Chondrocyte (in vitro differentiated cells): ENCODE data around the gene CRBN. TPM values are rescaled to one million over a fixed set of nuclear protein-coding genes. Genes with fewer than 3 reads are reported as not detected.

Experiments used
- DNase-seq: peaks from one replicate; pipeline ENCODE4 v3.0.0; 2021; ENCODE audit warnings: mixed read lengths, low spot score
- H3K27ac Mint-ChIP-seq: one replicate; pipeline ENCODE4 v1.8.0; 2021; ENCODE audit warnings: mild to moderate bottlenecking, moderate library complexity, mixed read lengths; ENCODE audit not compliant: unreplicated experiment
- H3K27me3 Mint-ChIP-seq: 2 replicates; pipeline ENCODE4 v1.8.0; 2021; ENCODE audit warnings: low read depth, mixed read lengths
- H3K36me3 Mint-ChIP-seq: 2 replicates; pipeline ENCODE4 v1.8.0; 2021; ENCODE audit warnings: low read depth, mixed read lengths
- H3K4me1 Mint-ChIP-seq: 2 replicates; pipeline ENCODE4 v1.8.0; 2021; ENCODE audit warnings: low read depth, mild to moderate bottlenecking, mixed read lengths
- H3K4me3 Mint-ChIP-seq: one replicate; pipeline ENCODE4 v1.8.0; 2021; ENCODE audit warnings: mild to moderate bottlenecking, moderate library complexity, mixed read lengths; ENCODE audit not compliant: unreplicated experiment
- H3K9me3 Mint-ChIP-seq: 2 replicates; pipeline ENCODE4 v1.8.0; 2021; ENCODE audit warnings: low read depth, mixed read lengths
- total RNA-seq: library from RNA; stranded (reverse); gene quantifications from 3 replicates; pipeline ENCODE4 v1.2.1, GENCODE V29; 2021
- TF ChIP-seq, protein P1 (sequence below): fragments of 200-600 bp; sonication (generic); IDR thresholded peaks from 2 replicates; pipeline ENCODE4 v1.5.0; 2021; ENCODE audit warnings: antibody characterized with exemption, mild to moderate bottlenecking, moderate library complexity

Gene CRBN
- total RNA-seq, 1 donor from 2014 or later, result 28.0 TPM

DNA sequence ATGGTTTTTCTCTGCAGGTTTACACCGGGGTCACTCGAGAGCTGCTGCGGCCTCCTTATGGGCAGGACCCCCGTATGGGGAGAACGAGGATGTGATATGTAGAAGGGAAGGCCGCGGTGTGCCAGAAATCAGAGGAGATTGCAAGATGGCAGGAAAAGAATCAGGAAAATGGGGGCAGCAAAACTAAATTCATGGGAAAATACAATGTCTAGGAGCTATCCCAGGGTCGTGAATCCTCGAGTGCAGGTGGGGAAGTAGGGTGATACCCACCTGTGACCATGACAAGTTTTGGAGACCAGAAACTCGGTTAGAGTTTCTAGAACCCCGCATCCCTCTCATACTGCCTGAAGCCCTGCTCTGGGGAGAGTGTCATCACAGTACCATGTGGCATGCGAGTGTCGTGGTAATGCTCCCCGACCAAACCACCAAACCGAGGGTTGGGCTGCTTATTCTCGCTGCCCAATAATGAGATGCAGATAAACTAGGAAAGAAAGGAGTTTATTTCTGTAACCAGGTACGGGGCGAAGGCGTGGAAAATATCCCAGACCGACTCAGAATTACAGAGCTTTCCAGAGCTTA lies 52.0 kb downstream of the CRBN start:
- H3K4me1 Mint-ChIP-seq, result peaks cover 31% of the 10 kb centered on the region

DNA sequence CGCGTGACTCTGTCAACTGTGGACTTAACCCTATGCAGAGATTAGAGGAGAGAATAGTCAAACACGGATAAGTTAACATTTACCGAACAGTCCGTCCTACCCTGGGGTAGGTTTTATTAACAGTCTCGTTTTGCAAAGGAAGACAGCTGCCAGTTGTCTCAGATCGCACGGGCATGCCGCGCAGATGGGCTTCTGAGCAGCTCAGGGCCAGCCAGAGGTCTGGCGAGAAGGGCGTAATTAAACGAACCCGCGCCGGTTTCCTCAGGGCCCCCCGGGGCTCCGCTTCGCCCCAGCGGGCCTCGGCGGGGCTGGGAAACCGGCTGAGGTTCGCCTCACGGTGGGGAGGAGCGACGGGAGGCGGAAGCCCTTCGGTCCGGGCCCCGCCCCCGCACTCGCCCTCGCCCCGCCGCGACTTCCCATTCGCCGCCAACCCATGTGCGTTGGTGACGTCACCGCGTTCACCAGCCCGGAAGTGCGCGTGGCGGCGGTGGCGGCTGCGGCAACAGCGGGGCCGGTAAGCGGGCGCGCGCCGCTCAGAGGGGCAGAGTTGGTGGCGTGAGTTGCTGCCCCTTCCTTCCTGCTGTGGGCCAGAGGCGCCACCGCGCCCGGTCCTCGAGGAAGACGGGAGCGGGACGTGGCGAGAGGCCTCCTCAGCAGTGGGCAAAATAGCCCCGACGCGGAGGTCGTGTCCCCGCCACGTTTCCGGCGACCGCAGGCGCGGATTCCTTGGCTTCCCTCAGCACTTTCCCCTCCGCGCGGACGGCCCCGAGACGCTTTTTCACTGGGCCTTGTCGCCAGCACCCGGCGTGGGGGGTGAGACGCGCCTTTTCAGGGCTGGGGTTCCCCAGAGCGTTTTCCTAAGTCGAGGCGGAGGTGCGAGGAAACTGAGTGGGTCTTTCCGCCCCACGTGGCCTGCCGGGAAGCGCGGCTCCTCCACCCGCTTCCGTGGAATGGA lies 52.7 kb downstream of the CRBN start, which contains the start of gene TRNT1:
Gene TRNT1 (plus strand): TSS at position 464 of the 955 bp plus-strand sequence. CDS start 2,101 bp downstream, outside the sequence.
- TF ChIP-seq, protein P1, sequence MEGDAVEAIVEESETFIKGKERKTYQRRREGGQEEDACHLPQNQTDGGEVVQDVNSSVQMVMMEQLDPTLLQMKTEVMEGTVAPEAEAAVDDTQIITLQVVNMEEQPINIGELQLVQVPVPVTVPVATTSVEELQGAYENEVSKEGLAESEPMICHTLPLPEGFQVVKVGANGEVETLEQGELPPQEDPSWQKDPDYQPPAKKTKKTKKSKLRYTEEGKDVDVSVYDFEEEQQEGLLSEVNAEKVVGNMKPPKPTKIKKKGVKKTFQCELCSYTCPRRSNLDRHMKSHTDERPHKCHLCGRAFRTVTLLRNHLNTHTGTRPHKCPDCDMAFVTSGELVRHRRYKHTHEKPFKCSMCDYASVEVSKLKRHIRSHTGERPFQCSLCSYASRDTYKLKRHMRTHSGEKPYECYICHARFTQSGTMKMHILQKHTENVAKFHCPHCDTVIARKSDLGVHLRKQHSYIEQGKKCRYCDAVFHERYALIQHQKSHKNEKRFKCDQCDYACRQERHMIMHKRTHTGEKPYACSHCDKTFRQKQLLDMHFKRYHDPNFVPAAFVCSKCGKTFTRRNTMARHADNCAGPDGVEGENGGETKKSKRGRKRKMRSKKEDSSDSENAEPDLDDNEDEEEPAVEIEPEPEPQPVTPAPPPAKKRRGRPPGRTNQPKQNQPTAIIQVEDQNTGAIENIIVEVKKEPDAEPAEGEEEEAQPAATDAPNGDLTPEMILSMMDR, result peak; percentile 8
- Mint-ChIP-seq H3K9me3 (no peaks in the 10 kb centered on the region), H3K27me3 (no peaks in the 10 kb centered on the region), H3K4me1 (peaks cover 31% of the 10 kb centered on the region), H3K36me3 (peaks cover 6% of the 10 kb centered on the region), H3K4me3 (peak within 1 kb of the TSS; percentile 99), H3K27ac (peak within 1 kb of the TSS; percentile 98)
- peak; percentile 98 for DNase-seq

More for the DNA sequence above, 52.0 kb downstream of the CRBN start:
- Mint-ChIP-seq H3K27me3 (no peaks in the 10 kb centered on the region), H3K9me3 (no peaks in the 10 kb centered on the region), H3K4me3 (peak overlapping the region; percentile 99), H3K36me3 (peaks cover 6% of the 10 kb centered on the region), H3K27ac (peak overlapping the region; percentile 98)
- TF ChIP-seq, protein P1, result no peak
- DNase-seq, result no peak

DNA sequence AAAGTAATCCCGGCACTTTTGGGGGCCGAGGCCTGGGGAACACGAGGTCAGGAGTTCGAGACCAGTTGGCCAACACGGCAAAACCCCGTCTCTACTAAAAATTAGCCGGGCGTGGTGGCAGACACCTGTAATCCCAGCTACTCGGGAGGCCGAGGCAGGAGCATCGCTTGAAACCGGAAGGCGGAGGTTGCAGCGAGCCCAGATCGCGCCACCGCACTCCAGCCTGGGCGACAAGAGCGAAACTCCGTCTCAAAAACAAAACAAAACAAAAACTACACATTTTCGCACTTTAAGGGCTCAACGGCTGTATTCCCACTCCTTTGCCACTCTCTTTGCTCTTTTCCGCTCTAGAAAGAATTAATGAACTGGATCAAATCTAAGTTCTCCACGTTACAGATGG lies 53.5 kb downstream of the CRBN start:
- Mint-ChIP-seq H3K4me1 (peaks cover 31% of the 10 kb centered on the region), H3K27ac (peak overlapping the region; percentile 96), H3K4me3 (peak overlapping the region; percentile 99), H3K27me3 (no peaks in the 10 kb centered on the region), H3K9me3 (no peaks in the 10 kb centered on the region), H3K36me3 (peaks cover 3% of the 10 kb centered on the region)
- TF ChIP-seq, protein P1, result no peak
- DNase-seq, result no peak

DNA sequence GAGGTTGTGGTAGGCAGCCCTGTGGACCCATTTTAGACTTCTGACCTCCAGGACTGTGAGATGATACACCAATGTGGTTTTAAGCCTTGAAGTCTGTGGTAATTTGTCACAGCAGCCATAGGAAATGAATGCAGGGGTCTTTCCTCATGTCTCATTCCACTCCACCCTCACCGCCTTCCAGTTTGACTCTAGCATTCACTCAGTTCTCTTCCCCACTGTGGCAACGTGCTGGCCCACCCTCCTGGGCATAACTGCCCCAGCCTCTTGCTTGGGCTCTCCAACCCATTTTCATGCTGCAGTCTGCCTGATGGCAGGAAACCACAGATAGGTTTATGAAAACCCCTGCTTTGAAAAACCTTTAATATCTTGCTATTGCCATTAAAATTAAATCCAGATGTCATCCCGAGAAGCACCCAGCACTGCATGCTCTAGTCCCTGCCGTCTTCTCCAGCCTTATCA lies 60.1 kb downstream of the CRBN start:
- TF ChIP-seq, protein P1, result no peak
- H3K27ac Mint-ChIP-seq, result no peak overlapping the region

DNA sequence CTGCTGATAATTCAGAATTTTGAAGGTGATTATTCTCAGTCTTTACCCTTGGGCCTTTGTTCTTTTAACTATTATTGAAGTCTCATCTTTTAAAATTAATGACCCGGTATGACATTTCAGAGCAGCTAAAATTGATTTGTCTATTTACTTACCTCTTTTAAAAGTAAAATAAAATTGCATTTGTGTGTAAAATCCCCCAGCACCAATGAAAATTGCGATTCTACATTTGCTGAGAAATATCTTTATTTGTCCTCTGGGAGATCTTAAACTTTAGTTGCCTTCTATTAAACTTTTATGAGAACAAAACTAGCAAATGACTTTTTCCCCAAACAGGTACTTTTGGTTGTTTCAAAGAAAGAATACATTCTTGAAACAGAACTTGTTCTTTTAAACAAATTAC lies 61.8 kb downstream of the CRBN start:
- Mint-ChIP-seq H3K4me3 (no peak overlapping the region), H3K4me1 (no peaks in the 10 kb centered on the region), H3K9me3 (peaks cover 3% of the 10 kb centered on the region), H3K27ac (no peak overlapping the region), H3K27me3 (peaks cover 19% of the 10 kb centered on the region), H3K36me3 (no peaks in the 10 kb centered on the region)
- DNase-seq, result no peak
- TF ChIP-seq, protein P1, result no peak

More for the DNA sequence above, 60.1 kb downstream of the CRBN start:
- Mint-ChIP-seq H3K4me1 (no peaks in the 10 kb centered on the region), H3K36me3 (no peaks in the 10 kb centered on the region), H3K27me3 (peaks cover 19% of the 10 kb centered on the region), H3K9me3 (peaks cover 3% of the 10 kb centered on the region), H3K4me3 (no peak overlapping the region)
- DNase-seq, result no peak
